ENCODE data around the gene CIAO2B.
"Not testable (repeated sequence)": the region's sequence is repeated elsewhere in the genome, so short reads cannot be mapped to it uniquely, and the experiment has no call there.

CIAO2B gene

DNA sequence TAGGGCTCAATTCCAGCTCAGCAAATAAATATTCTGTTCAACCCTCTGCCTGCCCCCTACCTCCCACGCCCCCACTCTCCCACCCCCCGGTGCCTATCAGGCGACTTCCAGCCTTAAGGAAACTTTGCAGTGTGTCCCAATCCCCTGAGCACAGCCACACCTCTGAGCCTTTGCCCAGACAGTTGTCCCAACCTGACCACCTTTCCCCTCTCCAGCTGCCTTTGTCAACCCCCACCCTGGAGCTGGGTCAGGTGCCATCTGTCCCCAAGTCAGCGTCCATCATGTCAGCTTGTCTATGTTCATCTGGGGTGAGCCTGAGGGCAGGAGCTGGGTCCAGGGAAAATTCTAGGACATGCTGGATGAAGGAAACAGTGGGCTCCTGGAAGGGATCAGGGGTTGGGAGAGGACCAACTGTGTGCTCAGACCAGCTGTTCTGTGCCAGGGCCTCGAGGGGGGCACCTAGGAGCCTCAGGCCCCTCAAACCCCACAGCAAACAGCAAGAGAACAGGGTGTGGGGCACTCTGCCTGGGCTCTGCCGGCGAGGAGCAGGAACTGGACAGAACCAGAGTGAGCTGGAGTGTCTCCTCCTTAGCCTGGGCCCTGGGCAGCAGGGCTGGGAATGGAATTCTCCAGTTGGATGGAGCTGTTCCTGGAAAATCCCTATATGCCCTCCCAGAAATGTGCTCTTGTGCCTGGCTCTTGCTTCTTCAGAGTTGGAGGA is 33.3 kb downstream of the CIAO2B start:
- no peak overlapping the region for H3K4me3 ChIP-seq (ENCODE audit: low read depth, low read length)
- TF ChIP-seq CTCF (IDR thresholded peaks at IDR 0.05; ENCODE audit: borderline replicate concordance, insufficient read depth, low read depth, low read length), result no peak

DNA sequence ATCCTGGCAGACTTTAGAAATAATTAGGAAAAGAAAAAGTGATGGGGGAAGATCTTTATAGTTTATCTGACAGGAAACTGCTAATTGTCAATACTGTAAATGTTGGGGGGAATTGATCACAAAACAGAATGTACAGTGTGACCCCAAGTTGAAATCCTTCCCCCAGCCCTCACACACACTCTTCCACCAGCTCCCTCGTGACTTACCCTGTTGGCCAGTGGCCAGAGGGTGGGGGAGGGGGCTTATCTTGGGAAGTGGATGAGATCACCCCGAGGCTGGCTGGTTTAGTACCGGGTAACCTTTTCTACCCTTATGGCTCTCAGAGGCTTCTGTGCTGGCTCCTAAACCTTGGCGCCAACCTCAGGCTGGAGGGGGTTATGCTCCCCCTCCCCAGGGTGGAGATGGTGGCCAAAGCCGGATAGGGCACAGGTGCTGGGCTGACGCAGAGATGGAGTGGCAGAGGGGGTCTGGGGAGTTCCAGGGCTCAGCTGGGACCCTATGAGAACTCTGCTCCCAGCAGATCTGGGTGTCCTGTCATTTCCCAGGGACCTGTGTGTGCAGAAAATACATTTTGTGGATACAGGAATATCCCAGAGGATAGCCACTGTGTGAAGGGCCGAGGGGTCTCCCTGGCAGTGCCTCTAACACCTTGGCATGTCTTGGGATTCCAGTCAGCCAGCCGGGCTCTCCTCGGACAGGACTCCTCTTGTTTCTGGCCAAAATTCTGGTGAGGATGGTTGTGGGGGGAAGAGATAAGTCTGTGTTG is 34.1 kb downstream of the CIAO2B start:
- no peak for TF ChIP-seq CTCF (IDR thresholded peaks at IDR 0.05; ENCODE audit: borderline replicate concordance, insufficient read depth, low read depth, low read length)
- H3K4me3 ChIP-seq (ENCODE audit: low read depth, low read length), result no peak overlapping the region

DNA sequence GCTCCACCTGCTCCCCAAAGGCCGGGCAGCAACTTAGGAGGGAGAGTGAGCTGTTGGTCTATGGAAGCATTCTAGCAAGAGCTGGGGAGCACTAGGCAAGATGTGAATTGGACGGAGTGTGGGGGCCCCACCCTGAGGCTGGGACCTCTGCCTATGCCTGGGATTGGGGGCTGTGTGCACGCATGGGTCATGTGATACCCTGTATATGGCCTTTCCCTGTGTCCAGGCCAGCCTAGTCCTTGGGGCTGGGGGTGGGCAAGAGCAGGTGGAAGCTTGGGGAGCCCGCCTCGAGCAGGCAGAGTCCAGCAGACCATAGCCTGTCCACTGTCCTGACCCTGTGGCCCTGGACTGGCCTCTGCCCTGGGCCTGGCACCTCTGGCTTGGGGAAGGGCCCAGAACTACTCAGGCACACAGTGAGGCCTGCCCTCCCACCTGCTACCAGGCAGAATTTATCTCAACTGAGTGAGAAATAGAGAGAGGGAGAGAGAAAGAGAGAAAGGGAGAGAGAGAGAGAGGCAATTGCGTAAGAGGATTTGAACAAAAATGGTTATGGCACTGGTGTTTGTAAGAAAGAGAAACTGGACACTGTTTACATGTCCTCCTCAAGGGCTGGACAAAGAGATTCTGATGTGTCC is 34.8 kb downstream of the CIAO2B start:
- H3K4me3 ChIP-seq (ENCODE audit: low read depth, low read length), result no peak overlapping the region
- no peak for TF ChIP-seq CTCF (IDR thresholded peaks at IDR 0.05; ENCODE audit: borderline replicate concordance, insufficient read depth, low read depth, low read length)

DNA sequence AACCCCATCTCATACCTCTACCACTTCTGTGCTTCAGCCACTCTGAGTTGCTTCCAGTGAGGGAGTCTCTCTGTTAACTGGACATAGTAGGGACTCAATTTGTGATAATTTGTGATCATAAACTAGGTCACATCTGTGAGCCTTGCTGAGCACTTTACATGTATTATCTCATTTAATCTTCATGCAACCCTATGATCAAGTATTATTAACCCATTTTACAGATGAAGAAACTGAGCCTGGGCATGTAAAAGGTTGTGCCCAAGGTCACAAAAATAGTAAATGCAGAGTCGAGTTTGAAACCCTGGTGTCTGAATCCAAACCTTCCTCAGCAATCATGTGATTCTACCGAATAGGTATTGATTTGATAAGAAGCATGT is 35.3 kb downstream of the CIAO2B start:
- no peak for TF ChIP-seq CTCF (IDR thresholded peaks at IDR 0.05; ENCODE audit: borderline replicate concordance, insufficient read depth, low read depth, low read length)
- no peak overlapping the region for H3K4me3 ChIP-seq (ENCODE audit: low read depth, low read length)

- H3K4me3 ChIP-seq (ENCODE audit: low read depth, low read length), result no peak overlapping the region
- no peak for TF ChIP-seq CTCF (IDR thresholded peaks at IDR 0.05; ENCODE audit: borderline replicate concordance, insufficient read depth, low read depth, low read length)
These were observed 36.0 kb downstream of the CIAO2B start for GRCh38 chr16:66898207-66898606.

DNA sequence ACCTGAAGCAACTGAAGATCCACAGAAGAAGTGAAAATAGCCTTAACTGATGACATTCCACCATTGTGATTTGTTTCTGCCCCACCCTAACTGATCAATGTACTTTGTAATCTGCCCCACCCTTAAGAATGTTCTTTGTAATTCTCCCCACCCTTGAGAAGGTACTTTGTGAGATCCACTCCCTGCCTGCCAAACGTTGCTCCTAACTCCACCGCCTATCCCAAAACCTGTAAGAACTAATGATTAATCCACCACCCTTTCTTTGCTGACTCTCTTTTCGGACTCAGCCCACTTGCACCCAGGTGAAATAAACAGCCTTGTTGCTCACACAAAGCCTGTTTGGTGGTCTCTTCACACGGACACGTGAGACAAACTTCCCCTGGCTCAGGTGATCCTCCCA is 37.5 kb downstream of the CIAO2B start:
- not testable (repeated sequence) for H3K4me3 ChIP-seq (ENCODE audit: low read depth, low read length)

DNA sequence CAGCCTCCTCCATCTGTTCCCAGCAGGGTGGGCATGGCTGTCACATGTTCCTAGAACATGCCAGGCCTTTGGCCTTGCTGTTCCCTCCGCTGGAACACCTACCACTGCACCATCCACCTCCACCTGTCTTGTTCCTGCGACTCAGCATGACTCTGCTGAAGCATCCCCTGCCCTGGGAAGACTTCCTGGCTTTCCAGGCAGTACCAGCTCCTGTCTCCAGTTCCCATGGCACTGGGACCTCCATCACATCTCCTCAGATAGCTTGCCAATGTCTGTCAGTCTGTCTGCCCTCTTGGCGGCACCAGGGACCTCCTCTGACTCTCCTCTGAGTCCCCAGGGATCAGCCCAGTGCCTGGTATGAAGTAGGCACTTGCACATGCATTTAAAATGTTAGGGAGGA is 38.2 kb downstream of the CIAO2B start:
- TF ChIP-seq CTCF (IDR thresholded peaks at IDR 0.05; ENCODE audit: borderline replicate concordance, insufficient read depth, low read depth, low read length), result no peak

More for the DNA sequence above, 38.2 kb downstream of the CIAO2B start:
- H3K4me3 ChIP-seq (ENCODE audit: low read depth, low read length), result no peak overlapping the region

Data from GM12875 (cell line).